K562 (cell line): ENCODE results near the gene MAP2K6. TPM values are rescaled to one million over a fixed set of nuclear protein-coding genes. Genes with fewer than 3 reads are reported as not detected.

ENCODE experiments used
- ATAC-seq: fragments of 200-7000 bp; cut with Tn5 transposase; 3 replicates; pipeline ENCODE4 v1.9.1; 2020; ENCODE audit warnings: moderate library complexity
- BruUV-seq: library from RNA; stranded (reverse); fragments of 400-500 nt; replicated peaks from 2 replicates; lab custom pipeline; 2021; lab: Mats Ljungman, UMichigan
- CTCF ChIA-PET: fragments of 300-600 bp; formaldehyde crosslinking; extraction: SDS; loops from one replicate; lab custom pipeline; 2021; ENCODE audit warnings: low intra/inter-chr PET ratio; lab: Yijun Ruan, JAX
- POLR2A ChIA-PET: fragments of 300-600, 350-650 bp; sonication (Branson Sonifier 250); formaldehyde crosslinking; extraction: SDS; loops from one replicate; lab custom pipeline; 2021; ENCODE audit warnings: antibody characterized with exemption, inconsistent platforms; lab: Yijun Ruan, JAX
- DNase-seq, 4 experiments: peaks; one replicate each; pipeline versions ENCODE4 v3.0.0 to v3.0.0-alpha.2; 2011 to 2018; ENCODE audit warnings: low spot score in 3 of 4, mixed read lengths in 3 of 4; ENCODE audit errors: extremely low read depth in 1 of 4
- FAIRE-seq: peaks from 2 replicates; lab custom pipeline; 2011; peaks lifted over from hg19 to GRCh38; lab: Jason Lieb, UNC
- H2AFZ ChIP-seq: 2 replicates; pipeline ENCODE4 v1.6.0; 2011; ENCODE audit warnings: low read depth, low read length, control low read depth, inconsistent platforms
- H3K27ac ChIP-seq: fragments of 200-600 bp; 3 replicates; pipeline ENCODE4 v1.8.0; 2011; ENCODE audit warnings: low read depth, mild to moderate bottlenecking, control low read depth, inconsistent platforms, low read length, moderate library complexity, mixed read lengths; ENCODE audit errors: extremely low read depth
- H3K27me3 ChIP-seq, 2 experiments: fragments of 300-600 bp in 1 of 2; 2 replicates in 1 of 2; 3 replicates in 1 of 2; pipeline versions ENCODE4 v1.6.0 to v1.8.0; 2011; ENCODE audit warnings: inconsistent platforms in 2 of 2, low read length in 2 of 2, mild to moderate bottlenecking in 1 of 2, mixed read lengths in 1 of 2, moderate library complexity in 1 of 2; ENCODE audit not compliant: control insufficient read depth in 2 of 2, insufficient read depth in 2 of 2
- H3K36me3 ChIP-seq: fragments of 300-600 bp; 3 replicates; pipeline ENCODE4 v1.8.0; 2011; ENCODE audit warnings: mild to moderate bottlenecking, low read length, inconsistent platforms; ENCODE audit not compliant: control insufficient read depth, insufficient read depth
- H3K4me1 ChIP-seq, 2 experiments: fragments of 200-600 bp in 1 of 2; replicated peaks in 1 of 2; 2 replicates in 1 of 2; 3 replicates in 1 of 2; pipeline versions ENCODE4 v1.5.1 to v1.8.0; 2011; ENCODE audit warnings: inconsistent platforms in 2 of 2, low read length in 2 of 2, mild to moderate bottlenecking in 1 of 2, mixed read lengths in 1 of 2, moderate library complexity in 1 of 2; ENCODE audit not compliant: control insufficient read depth in 2 of 2, insufficient read depth in 2 of 2
- H3K4me2 ChIP-seq: 2 replicates; pipeline ENCODE4 v1.6.1; 2011; ENCODE audit warnings: low read length, control low read depth, inconsistent platforms, mixed read lengths; ENCODE audit not compliant: insufficient read depth
- H3K4me3 ChIP-seq: fragments of 200-600 bp; sonication (generic), shearing (Covaris generic); 2 replicates; pipeline ENCODE4 v1.5.1; 2016; ENCODE audit warnings: control low read depth, inconsistent platforms
- H3K79me2 ChIP-seq: fragments of 200-600 bp; 3 replicates; pipeline ENCODE4 v1.8.0; 2011; ENCODE audit warnings: low read length, inconsistent platforms; ENCODE audit not compliant: control insufficient read depth, insufficient read depth
- H3K9ac ChIP-seq, 2 experiments: 2 replicates each; pipeline versions ENCODE4 v1.6.0 to v1.6.1; 2011; ENCODE audit warnings: low read depth in 2 of 2, low read length in 2 of 2, control low read depth in 1 of 2, inconsistent platforms in 1 of 2, mild to moderate bottlenecking in 1 of 2, mixed read lengths in 1 of 2; ENCODE audit not compliant: insufficient read depth in 1 of 2
- H3K9me1 ChIP-seq: one replicate; pipeline ENCODE4 v1.6.0; 2011; ENCODE audit warnings: inconsistent platforms, mild to moderate bottlenecking, low read length, moderate library complexity; ENCODE audit not compliant: control insufficient read depth, insufficient read depth
- H3K9me3 ChIP-seq: replicated peaks from 2 replicates; pipeline ENCODE4 v1.5.1; 2011; ENCODE audit warnings: low read depth, low read length, inconsistent platforms; ENCODE audit not compliant: control insufficient read depth, insufficient read depth
- H4K20me1 ChIP-seq: replicated peaks from 2 replicates; pipeline ENCODE4 v1.6.1; 2011; ENCODE audit warnings: low read length, inconsistent platforms, mixed read lengths; ENCODE audit not compliant: control insufficient read depth, insufficient read depth
- BRD9 ChIP-seq: fragments of 450-650 bp; IDR thresholded peaks from 2 replicates; pipeline ENCODE4 v1.6.1; 2018; ENCODE audit warnings: low read depth; ENCODE audit not compliant: partially characterized antibody
- DLX4 ChIP-seq: fragments of 250-450 bp; sonication (Bioruptor Pico); IDR thresholded peaks from 2 replicates; pipeline ENCODE4 v1.6.1; 2021; ENCODE audit warnings: mild to moderate bottlenecking
- JUND ChIP-seq, 2 experiments: IDR thresholded peaks; 2 replicates in 1 of 2; 3 replicates in 1 of 2; pipeline ENCODE4 v1.6.1; 2011; ENCODE audit warnings: borderline replicate concordance in 2 of 2, low read depth in 2 of 2, low read length in 2 of 2, improper control_type of control experiment in 1 of 2, missing biosample characterization in 1 of 2, missing genetic modification characterization in 1 of 2, missing genetic modification reagents in 1 of 2
- MTF1 ChIP-seq: fragments of 250-450 bp; sonication (Bioruptor Pico); IDR thresholded peaks from 2 replicates; pipeline ENCODE4 v1.9.0; 2021; ENCODE audit warnings: moderate library complexity, mild to moderate bottlenecking, inconsistent platforms, borderline replicate concordance
- MXI1 ChIP-seq: IDR thresholded peaks from 2 replicates; pipeline ENCODE4 v1.6.1; 2011; ENCODE audit warnings: low read depth, mild to moderate bottlenecking, improper control_type of control experiment, low read length
- NBN ChIP-seq: fragments of 450-650 bp; IDR thresholded peaks from 2 replicates; pipeline ENCODE4 v1.6.1; 2016; ENCODE audit warnings: low read depth, mild to moderate bottlenecking
- POLR2B ChIP-seq: fragments of 450-650 bp; IDR thresholded peaks from 2 replicates; pipeline ENCODE4 v1.6.1; 2018; ENCODE audit warnings: low read depth; ENCODE audit not compliant: partially characterized antibody
- RNF2 ChIP-seq: sonication (generic); IDR thresholded peaks from 2 replicates; pipeline ENCODE4 v1.6.1; 2016
- SMC3 ChIP-seq: conservative IDR thresholded peaks from 2 replicates; pipeline ENCODE4 v1.6.1; 2011; ENCODE audit warnings: low read depth, low read length, improper control_type of control experiment; ENCODE audit not compliant: insufficient read depth
- STAG1 ChIP-seq: sonication (generic); formaldehyde crosslinking; IDR thresholded peaks from 2 replicates; pipeline ENCODE4 v1.5.0; 2020; ENCODE audit warnings: missing genetic modification reagents, borderline replicate concordance
- TAL1 ChIP-seq: fragments of 450-650 bp; IDR thresholded peaks from 2 replicates; pipeline ENCODE4 v1.6.1; 2016; ENCODE audit warnings: mild to moderate bottlenecking
- ZFP30 ChIP-seq: fragments of 250-450 bp; sonication (Bioruptor Pico); IDR thresholded peaks from 2 replicates; pipeline ENCODE4 v1.8.0; 2022; ENCODE audit warnings: moderate library complexity, mild to moderate bottlenecking, inconsistent platforms, borderline replicate concordance
- WGBS: fragments of 100-300 bp; shearing (Covaris generic); methylation state at CpG from one replicate; pipeline ENCODE4 v1.1.6; 2016; ENCODE audit warnings: low coverage, mixed read lengths; ENCODE audit not compliant: insufficient coverage; ENCODE audit errors: missing lambda C conversion rate; 5-methylcytosine and 5-hydroxymethylcytosine counted together
- in situ Hi-C: fragments of 300-500 bp; cut with MboI; formaldehyde crosslinking; loops from 4 replicates; pipeline ENCODE4 v1.15.0; 2018; ENCODE audit warnings: inconsistent platforms, mixed read lengths
- intact Hi-C: fragments of 100-400 bp; cut with micrococcal nuclease; formaldehyde crosslinking; loops from 2 replicates; pipeline ENCODE4 v1.14.2; 2022
- polyA plus RNA-seq, 8 experiments: library from polyadenylated mRNA; depleted of rRNA in 4 of 8; stranded (reverse) in 5 of 8; unstranded in 3 of 8; fragments of >200 nt; fragmentation: Nextera tagmentation in 2 of 8; fragmentation: Illumina TruSeq in 1 of 8; extraction: Ambion mirVana in 2 of 8; extraction: Trizol in 1 of 8; gene quantifications; 2 replicates each; pipeline versions ENCODE4 v1.2.1 to v1.2.3, GENCODE V29; 2011 to 2014; ENCODE audit warnings: inconsistent platforms in 1 of 8, missing spikeins in 1 of 8
- total RNA-seq, 7 experiments: library from RNA; depleted of rRNA in 6 of 7; stranded (reverse); fragments of >200 nt in 6 of 7; fragmentation: Illumina TruSeq in 2 of 7; extraction: Trizol in 2 of 7; gene quantifications; 2 replicates each; pipeline versions ENCODE4 v1.2.1 to v1.2.3, GENCODE V29; 2011 to 2021; ENCODE audit warnings: low replicate concordance in 1 of 7

Gene MAP2K6
- total and polyA plus RNA-seq, 9 of the 15 experiments (the other 6 are each of a cell fraction or from before 2014, with no cell fraction given) = 0.07 to 0.13 TPM; not detected in 7

DNA sequence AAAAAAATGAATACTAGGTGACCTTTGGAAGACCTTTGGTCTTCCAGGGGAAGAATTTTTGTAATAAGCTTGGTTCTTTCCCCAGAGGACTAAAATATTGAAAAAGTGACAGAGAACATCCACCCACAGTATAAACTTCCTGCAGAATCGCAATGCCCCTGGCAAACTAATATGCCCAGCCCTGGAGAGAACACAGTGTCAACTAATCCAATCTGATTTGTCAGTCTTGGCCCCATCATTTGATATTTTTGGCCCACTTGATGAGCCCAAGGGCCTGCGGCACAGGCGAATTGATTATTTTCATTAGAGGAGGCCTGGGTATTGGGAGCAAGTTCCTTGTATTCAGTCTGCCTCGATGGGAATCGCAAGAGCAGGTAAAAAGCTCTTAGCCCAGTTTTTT lies 98.4 kb downstream of the MAP2K6 start:
- in situ Hi-C loops = no loop called here
- ChIA-PET CTCF (no interaction called here), POLR2A (no interaction called here)

More for the DNA sequence above, 98.4 kb downstream of the MAP2K6 start:
- no peaks in the 10 kb centered on the region for H3K9me1 ChIP-seq
- no peak for FAIRE-seq
- no peak for DNase-seq
- H3K9me3 ChIP-seq = no peaks in the 10 kb centered on the region
- no peaks in the 10 kb centered on the region for H3K36me3 ChIP-seq
- no peak for TF ChIP-seq ZFP30
- TF ChIP-seq BRD9 = no peak
- TF ChIP-seq MXI1 = no peak
- TF ChIP-seq MTF1 (CRISPR knock-in tag) = no peak
- TF ChIP-seq SMC3 = no peak
- TF ChIP-seq POLR2B = no peak
- TF ChIP-seq DLX4 (CRISPR knock-in tag) = no peak
- TF ChIP-seq STAG1 (CRISPR knock-in tag) = no peak
- TF ChIP-seq JUND (IDR thresholded peaks at IDR 0.05; ENCODE audit: borderline replicate concordance, low read depth, low read length) = no peak
- TF ChIP-seq JUND (tag; IDR thresholded peaks at IDR 0.05; ENCODE audit: borderline replicate concordance, low read depth, low read length) = no peak
- no peak for TF ChIP-seq TAL1
- TF ChIP-seq NBN = no peak
- TF ChIP-seq RNF2 = no peak
- TF ChIP-seq, all 486 proteins: peak for 0
- no peak overlapping the region for H3K4me3 ChIP-seq
- no peak overlapping the region for H2AFZ ChIP-seq
- ATAC-seq = no peak
- H3K79me2 ChIP-seq = no peaks in the 10 kb centered on the region
- intact Hi-C loops = no loop called here
- H3K4me2 ChIP-seq = no peak overlapping the region
- WGBS = 4% methylated on average over 5 of the region's 5 CpGs
- no peak overlapping the region for H3K27ac ChIP-seq
- no peak overlapping the region for H3K9ac ChIP-seq
- no peaks in the 10 kb centered on the region for H4K20me1 ChIP-seq
- no peaks in the 10 kb centered on the region for H3K27me3 ChIP-seq
- H3K4me1 ChIP-seq = no peaks in the 10 kb centered on the region
- BruUV-seq = no TSS peak
